ENCODE measurements around the gene CPLX1. TPM values are rescaled to one million over a fixed set of nuclear protein-coding genes. Genes with fewer than 3 reads are reported as not detected.

CPLX1 gene
- total RNA-seq, 2 donors from 2014 or later = 1.3 to 1.9 TPM

DNA sequence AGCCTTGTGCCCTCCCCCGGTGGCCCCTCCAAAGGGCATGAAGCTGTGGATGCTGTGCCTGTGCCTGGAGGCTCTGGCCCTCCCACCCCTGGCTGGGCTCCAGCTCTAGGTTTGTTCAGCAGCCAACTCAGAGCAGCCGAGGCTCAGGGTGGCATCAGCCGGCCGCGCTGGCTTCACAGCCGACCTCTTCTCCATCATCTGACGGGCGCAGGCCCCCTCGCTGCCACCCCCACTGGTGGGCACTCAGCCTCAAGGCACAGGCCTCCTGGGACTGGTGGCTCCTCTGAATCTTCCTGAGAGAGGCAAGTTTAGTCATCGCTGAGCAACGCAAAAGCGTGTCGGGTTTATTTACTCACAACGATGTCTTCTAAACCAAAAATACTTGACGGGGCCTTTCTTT, 74.3 kb downstream of the CPLX1 start:
- Mint-ChIP-seq H3K4me3 (no peak overlapping the region), H3K4me1 (ENCODE audit: low read depth) (no peaks in the 10 kb centered on the region), H3K36me3 (ENCODE audit: insufficient read depth in 2 of 2) (peaks cover 4 to 13% of the 10 kb centered on the region in 2 donors), H3K9me3 (no peaks in the 10 kb centered on the region), H3K27me3 (ENCODE audit: low read depth) (no peaks in the 10 kb centered on the region), H3K27ac (no peak overlapping the region)
- DNase-seq = no peak
- no peak for ATAC-seq (replicated peaks in 1 of 2)

- no peak for ATAC-seq (replicated peaks in 1 of 2)
- Mint-ChIP-seq H3K4me3 (no peak overlapping the region), H3K27me3 (ENCODE audit: low read depth) (no peaks in the 10 kb centered on the region), H3K4me1 (ENCODE audit: low read depth) (no peaks in the 10 kb centered on the region), H3K36me3 (ENCODE audit: insufficient read depth in 2 of 2) (peaks cover 4 to 13% of the 10 kb centered on the region in 2 donors), H3K27ac (peak overlapping the region; percentile 60), H3K9me3 (no peaks in the 10 kb centered on the region)
- no peak for DNase-seq
These were observed 75.9 kb downstream of the CPLX1 start for GRCh38 chr4:749698-750666.

DNA sequence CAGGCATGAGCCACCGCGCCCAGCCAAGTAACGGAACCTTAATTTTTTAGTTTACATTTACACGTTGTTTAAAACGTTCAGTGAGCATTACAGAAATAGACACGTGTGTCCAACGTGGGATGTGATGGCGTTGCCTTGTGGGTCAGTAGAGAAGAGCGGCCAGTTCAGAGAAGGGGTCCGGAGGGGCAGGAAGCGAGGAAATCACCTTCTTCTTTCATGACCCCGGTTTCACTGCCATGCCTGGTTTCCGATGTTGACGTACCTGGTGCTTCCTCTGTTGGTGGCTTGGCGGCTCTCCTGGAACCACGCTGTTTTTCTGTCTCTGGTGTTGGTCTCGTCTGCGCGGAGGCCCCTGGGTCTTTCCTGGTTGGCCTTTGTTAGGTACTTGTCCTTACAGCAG, 77.5 kb downstream of the CPLX1 start:
- H3K36me3 Mint-ChIP-seq (ENCODE audit: insufficient read depth in 2 of 2) = peaks cover 4 to 13% of the 10 kb centered on the region in 2 donors
- H3K4me1 Mint-ChIP-seq (ENCODE audit: low read depth) = peaks cover 5% of the 10 kb centered on the region
- no peaks in the 10 kb centered on the region for H3K27me3 Mint-ChIP-seq (ENCODE audit: low read depth)
- ATAC-seq (replicated peaks in 1 of 2) (no peak), DNase-seq (no peak)
- no peak overlapping the region for H3K4me3 Mint-ChIP-seq
- H3K9me3 Mint-ChIP-seq = no peaks in the 10 kb centered on the region
- H3K27ac Mint-ChIP-seq = no peak overlapping the region

GRCh38 chr4:747546-748170, 78.3 kb downstream of the CPLX1 start:
- Mint-ChIP-seq H3K27me3 (ENCODE audit: low read depth) (no peaks in the 10 kb centered on the region), H3K4me1 (ENCODE audit: low read depth) (peaks cover 8% of the 10 kb centered on the region), H3K27ac (no peak overlapping the region), H3K9me3 (no peaks in the 10 kb centered on the region), H3K4me3 (no peak overlapping the region), H3K36me3 (ENCODE audit: insufficient read depth in 2 of 2) (peaks cover 4 to 12% of the 10 kb centered on the region in 2 donors)
- DNase-seq (no peak), ATAC-seq (replicated peaks in 1 of 2) (no peak)

- Mint-ChIP-seq H3K4me3 (no peak overlapping the region), H3K27ac (no peak overlapping the region), H3K9me3 (no peaks in the 10 kb centered on the region), H3K4me1 (ENCODE audit: low read depth) (peaks cover 11% of the 10 kb centered on the region), H3K36me3 (ENCODE audit: insufficient read depth in 2 of 2) (peaks cover 3 to 10% of the 10 kb centered on the region in 2 donors), H3K27me3 (ENCODE audit: low read depth) (no peaks in the 10 kb centered on the region)
- DNase-seq (no peak), ATAC-seq (replicated peaks in 1 of 2) (no peak)
These were observed 81.6 kb downstream of the CPLX1 start for GRCh38 chr4:744212-744841.

GRCh38 chr4:743463-744211, 82.3 kb downstream of the CPLX1 start:
- Mint-ChIP-seq H3K4me3 (no peak overlapping the region), H3K9me3 (no peaks in the 10 kb centered on the region), H3K27me3 (ENCODE audit: low read depth) (no peaks in the 10 kb centered on the region), H3K27ac (no peak overlapping the region), H3K36me3 (ENCODE audit: insufficient read depth in 2 of 2) (peaks cover 3 to 10% of the 10 kb centered on the region in 2 donors), H3K4me1 (ENCODE audit: low read depth) (peaks cover 11% of the 10 kb centered on the region)
- no peak for ATAC-seq (replicated peaks in 1 of 2)
- no peak for DNase-seq

DNA sequence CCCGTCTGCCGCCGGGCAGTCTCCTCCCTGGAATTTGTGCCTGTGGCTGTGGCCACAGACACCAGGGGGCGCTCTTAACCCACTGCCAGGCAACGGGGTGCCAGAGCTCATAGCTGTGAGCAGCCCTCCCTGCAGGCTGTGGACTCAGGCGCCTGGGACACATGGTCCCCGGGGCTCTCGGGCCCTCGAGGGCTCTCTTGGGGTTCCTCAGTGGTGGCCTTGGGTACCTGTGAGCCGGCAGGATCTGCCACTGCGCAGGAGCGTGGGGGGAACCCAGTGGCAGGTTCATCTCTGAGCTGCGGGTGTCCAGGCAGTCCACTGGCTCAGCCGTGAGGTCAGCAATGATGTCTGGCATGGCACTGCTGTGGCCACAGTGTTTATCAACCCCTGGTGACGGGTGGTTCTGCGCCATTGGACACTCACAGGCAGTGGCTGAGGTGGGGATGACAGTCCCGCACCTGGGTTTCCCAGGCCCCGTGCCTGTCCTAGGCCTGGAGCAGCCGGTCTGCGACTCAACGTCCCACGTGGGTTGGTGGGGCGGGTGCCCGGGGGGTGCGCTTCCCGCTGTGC, 83.1 kb downstream of the CPLX1 start:
- H3K27ac Mint-ChIP-seq = no peak overlapping the region
- peak; percentile 90 to 93 for ATAC-seq (replicated peaks in 1 of 2)
- peaks cover 11% of the 10 kb centered on the region for H3K4me1 Mint-ChIP-seq (ENCODE audit: low read depth)
- no peaks in the 10 kb centered on the region for H3K9me3 Mint-ChIP-seq
- peaks cover 1 to 5% of the 10 kb centered on the region in 2 donors for H3K36me3 Mint-ChIP-seq (ENCODE audit: insufficient read depth in 2 of 2)
- peak; percentile 78 to 87 for DNase-seq
- H3K27me3 Mint-ChIP-seq (ENCODE audit: low read depth) = no peaks in the 10 kb centered on the region
- no peak overlapping the region for H3K4me3 Mint-ChIP-seq

- Mint-ChIP-seq H3K27me3 (ENCODE audit: low read depth) (no peaks in the 10 kb centered on the region), H3K27ac (no peak overlapping the region), H3K36me3 (ENCODE audit: insufficient read depth in 2 of 2) (peaks cover 0 to 5% of the 10 kb centered on the region in 2 donors), H3K9me3 (no peaks in the 10 kb centered on the region), H3K4me3 (no peak overlapping the region), H3K4me1 (ENCODE audit: low read depth) (peaks cover 11% of the 10 kb centered on the region)
- no peak for DNase-seq
- no peak for ATAC-seq (replicated peaks in 1 of 2)
These were observed 83.7 kb downstream of the CPLX1 start for GRCh38 chr4:742096-742741.

DNA sequence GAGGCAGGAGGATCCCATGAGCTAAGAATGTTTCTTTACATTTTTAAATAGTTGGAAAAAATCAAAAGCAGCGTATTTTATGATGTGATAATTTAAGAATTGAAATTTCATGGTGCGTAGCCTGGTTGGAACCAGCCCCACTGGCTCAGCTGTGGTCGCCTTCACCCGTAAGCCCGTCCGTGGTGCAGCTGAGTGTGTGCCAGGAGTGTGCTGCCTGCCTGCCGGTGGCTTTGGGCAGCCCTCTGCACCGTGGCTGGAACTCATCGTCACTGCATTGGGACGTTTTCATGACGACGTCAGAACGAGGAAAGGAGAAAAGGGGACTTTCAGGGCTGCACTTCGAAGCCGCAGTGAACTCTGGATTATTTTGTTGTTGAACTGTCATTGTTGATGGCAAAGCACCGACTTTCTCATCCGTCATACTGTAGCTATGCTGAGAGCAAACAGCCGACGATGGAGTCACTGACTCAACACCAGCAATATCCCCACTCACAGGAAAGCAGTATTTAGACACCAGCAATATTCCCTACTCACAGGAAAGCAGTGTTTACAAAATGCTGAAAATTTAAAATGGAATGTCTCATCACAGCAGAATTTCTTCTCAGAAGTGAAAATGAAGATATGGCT, 85.2 kb downstream of the CPLX1 start:
- ATAC-seq (replicated peaks in 1 of 2) (no peak), DNase-seq (no peak)
- Mint-ChIP-seq H3K4me3 (no peak overlapping the region), H3K36me3 (ENCODE audit: insufficient read depth in 2 of 2) (peaks cover 0 to 5% of the 10 kb centered on the region in 2 donors), H3K27ac (no peak overlapping the region), H3K27me3 (ENCODE audit: low read depth) (no peaks in the 10 kb centered on the region), H3K4me1 (ENCODE audit: low read depth) (peaks cover 11% of the 10 kb centered on the region), H3K9me3 (no peaks in the 10 kb centered on the region)

- H3K27ac Mint-ChIP-seq = no peak overlapping the region
- no peak for DNase-seq
- H3K27me3 Mint-ChIP-seq (ENCODE audit: low read depth) = no peaks in the 10 kb centered on the region
- H3K4me3 Mint-ChIP-seq = no peak overlapping the region
- peaks cover 11% of the 10 kb centered on the region for H3K4me1 Mint-ChIP-seq (ENCODE audit: low read depth)
- H3K9me3 Mint-ChIP-seq = no peaks in the 10 kb centered on the region
- peaks cover 0 to 7% of the 10 kb centered on the region in 2 donors for H3K36me3 Mint-ChIP-seq (ENCODE audit: insufficient read depth in 2 of 2)
- ATAC-seq (replicated peaks in 1 of 2) = no peak
These were observed 85.9 kb downstream of the CPLX1 start for GRCh38 chr4:740011-740410.

DNA sequence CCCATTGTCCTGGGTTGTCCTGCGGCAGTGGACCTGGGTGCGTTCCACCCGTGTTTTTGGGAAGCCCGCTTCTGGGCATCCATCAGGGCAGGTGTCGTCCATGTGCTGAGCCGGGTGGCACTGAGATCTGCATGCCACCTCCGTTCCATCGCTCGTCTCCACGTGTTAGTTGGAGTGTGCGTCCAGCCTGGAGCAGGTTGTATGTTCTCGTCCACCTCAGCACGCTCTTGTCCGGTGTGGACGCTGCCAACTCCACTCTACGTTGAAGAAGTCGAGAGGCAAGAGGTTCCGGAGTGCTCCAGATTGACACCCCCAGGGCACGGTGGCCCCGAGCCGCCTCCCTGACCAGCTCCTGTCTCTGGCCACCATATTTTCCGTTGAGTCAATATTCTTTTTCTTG, 86.4 kb downstream of the CPLX1 start:
- peaks cover 11% of the 10 kb centered on the region for H3K4me1 Mint-ChIP-seq (ENCODE audit: low read depth)
- no peak for ATAC-seq (replicated peaks in 1 of 2)
- H3K4me3 Mint-ChIP-seq = no peak overlapping the region
- no peaks in the 10 kb centered on the region for H3K27me3 Mint-ChIP-seq (ENCODE audit: low read depth)
- no peak overlapping the region for H3K27ac Mint-ChIP-seq
- DNase-seq = no peak
- no peaks in the 10 kb centered on the region for H3K9me3 Mint-ChIP-seq
- H3K36me3 Mint-ChIP-seq (ENCODE audit: insufficient read depth in 2 of 2) = peaks cover 0 to 7% of the 10 kb centered on the region in 2 donors

Data from activated T-cell treated with anti-CD3 and anti-CD28 coated beads, Interleukin-2, amount 50 U/mL, for 72 hours (primary cell).